ENCODE results near the gene ARHGEF3.

Gene ARHGEF3

GRCh38 chr3:56789076-56789475 is 12.7 kb downstream of the ARHGEF3 start:
- no peak for DNase-seq
- H3K9me3 Mint-ChIP-seq, result peaks cover 4% of the 10 kb centered on the region
- H3K4me3 Mint-ChIP-seq, result no peak overlapping the region
- H3K27ac Mint-ChIP-seq, result no peak overlapping the region
- peaks cover 8% of the 10 kb centered on the region for H3K27me3 Mint-ChIP-seq (ENCODE audit: low read depth, poor library complexity)
- no peak for TF ChIP-seq CTCF (IDR thresholded peaks at IDR 0.05)
- peaks cover 5% of the 10 kb centered on the region for H3K36me3 Mint-ChIP-seq (ENCODE audit: low read depth)
- peaks cover 13% of the 10 kb centered on the region for H3K4me1 Mint-ChIP-seq

- H3K9me3 Mint-ChIP-seq, result no peaks in the 10 kb centered on the region
- no peaks in the 10 kb centered on the region for H3K36me3 Mint-ChIP-seq (ENCODE audit: low read depth)
- H3K27ac Mint-ChIP-seq, result no peak overlapping the region
- DNase-seq, result no peak
- H3K27me3 Mint-ChIP-seq (ENCODE audit: low read depth, poor library complexity), result peaks cover 8% of the 10 kb centered on the region
- TF ChIP-seq CTCF (IDR thresholded peaks at IDR 0.05), result no peak
- H3K4me3 Mint-ChIP-seq, result no peak overlapping the region
- peaks cover 14% of the 10 kb centered on the region for H3K4me1 Mint-ChIP-seq
These were observed 13.2 kb downstream of the ARHGEF3 start for GRCh38 chr3:56788521-56788920.

- Mint-ChIP-seq H3K4me1 (peaks cover 21% of the 10 kb centered on the region), H3K27ac (peak overlapping the region; percentile 57), H3K4me3 (no peak overlapping the region), H3K9me3 (no peaks in the 10 kb centered on the region), H3K27me3 (ENCODE audit: low read depth, poor library complexity) (peaks cover 8% of the 10 kb centered on the region), H3K36me3 (ENCODE audit: low read depth) (no peaks in the 10 kb centered on the region)
- no peak for DNase-seq
- TF ChIP-seq CTCF (IDR thresholded peaks at IDR 0.05), result no peak
These were observed 13.9 kb downstream of the ARHGEF3 start for GRCh38 chr3:56787784-56788256.

GRCh38 chr3:56787258-56787775 is 14.4 kb downstream of the ARHGEF3 start:
- no peak for DNase-seq
- Mint-ChIP-seq H3K4me3 (no peak overlapping the region), H3K4me1 (peaks cover 21% of the 10 kb centered on the region), H3K27ac (no peak overlapping the region), H3K36me3 (ENCODE audit: low read depth) (no peaks in the 10 kb centered on the region), H3K9me3 (no peaks in the 10 kb centered on the region), H3K27me3 (ENCODE audit: low read depth, poor library complexity) (peaks cover 8% of the 10 kb centered on the region)
- TF ChIP-seq CTCF (IDR thresholded peaks at IDR 0.05), result no peak

- no peak overlapping the region for H3K4me3 Mint-ChIP-seq
- H3K36me3 Mint-ChIP-seq (ENCODE audit: low read depth), result no peaks in the 10 kb centered on the region
- peak overlapping the region; percentile 39 for H3K27ac Mint-ChIP-seq
- H3K9me3 Mint-ChIP-seq, result no peaks in the 10 kb centered on the region
- peaks cover 8% of the 10 kb centered on the region for H3K27me3 Mint-ChIP-seq (ENCODE audit: low read depth, poor library complexity)
- no peak for TF ChIP-seq CTCF (IDR thresholded peaks at IDR 0.05)
- DNase-seq, result no peak
- peaks cover 26% of the 10 kb centered on the region for H3K4me1 Mint-ChIP-seq
These were observed 16.2 kb downstream of the ARHGEF3 start for GRCh38 chr3:56785499-56785898.

- Mint-ChIP-seq H3K9me3 (no peaks in the 10 kb centered on the region), H3K27ac (no peak overlapping the region), H3K27me3 (ENCODE audit: low read depth, poor library complexity) (peaks cover 8% of the 10 kb centered on the region), H3K4me1 (peaks cover 26% of the 10 kb centered on the region), H3K36me3 (ENCODE audit: low read depth) (no peaks in the 10 kb centered on the region), H3K4me3 (no peak overlapping the region)
- no peak for DNase-seq
- no peak for TF ChIP-seq CTCF (IDR thresholded peaks at IDR 0.05)
These were observed 17.2 kb downstream of the ARHGEF3 start for GRCh38 chr3:56784448-56785001.
